A673 (cell line): Measurements from ENCODE around the gene ADGRE1.

Experiments
- CTCF ChIP-seq: fragments of 300-800, 200-600 bp; sonication (generic); conservative IDR thresholded peaks from 2 replicates; pipeline ENCODE4 v1.5.1; 2017; ENCODE audit warnings: low read depth, mild to moderate bottlenecking, antibody characterized with exemption, low read length, moderate library complexity, mixed read lengths
- EZH2 ChIP-seq: fragments of 200-600 bp; sonication (generic); IDR thresholded peaks from 2 replicates; pipeline ENCODE4 v1.6.1; 2017; ENCODE audit warnings: borderline replicate concordance, low read depth, mild to moderate bottlenecking, mixed read lengths, antibody characterized with exemption, low read length; ENCODE audit not compliant: poor library complexity, severe bottlenecking

DNA sequence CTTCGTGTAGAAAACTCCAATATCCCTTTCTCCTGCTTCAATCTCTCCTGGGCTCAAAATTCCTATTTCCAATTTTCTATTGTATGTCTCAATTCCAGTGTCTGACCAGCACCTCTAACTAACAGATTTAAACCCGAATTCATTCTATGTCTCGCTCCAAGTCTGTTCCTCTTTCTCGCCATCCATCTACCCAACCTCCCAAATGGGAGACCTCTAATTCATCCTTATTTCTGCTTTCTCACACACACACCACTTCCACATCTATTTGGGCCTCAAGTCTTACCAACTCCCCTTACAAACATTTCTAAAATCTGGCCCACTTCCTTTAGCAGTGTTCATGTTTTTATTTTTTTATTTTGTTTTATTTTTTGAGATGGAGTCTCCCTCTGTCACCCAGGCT, 80.6 kb downstream of the ADGRE1 start:
- TF ChIP-seq CTCF (no peak), EZH2 (no peak)
